CD4-positive, alpha-beta T cell treated with Interleukin-15 for 1 hour (primary cell): ENCODE results near the gene KCNB1.

Experiments used
- DNase-seq: peaks from one replicate; pipeline ENCODE4 v3.0.0-alpha.2; 2020

The KCNB1 gene

GRCh38 chr20:49405696-49406095, 76.8 kb downstream of the KCNB1 start:
- DNase-seq = no peak

DNA sequence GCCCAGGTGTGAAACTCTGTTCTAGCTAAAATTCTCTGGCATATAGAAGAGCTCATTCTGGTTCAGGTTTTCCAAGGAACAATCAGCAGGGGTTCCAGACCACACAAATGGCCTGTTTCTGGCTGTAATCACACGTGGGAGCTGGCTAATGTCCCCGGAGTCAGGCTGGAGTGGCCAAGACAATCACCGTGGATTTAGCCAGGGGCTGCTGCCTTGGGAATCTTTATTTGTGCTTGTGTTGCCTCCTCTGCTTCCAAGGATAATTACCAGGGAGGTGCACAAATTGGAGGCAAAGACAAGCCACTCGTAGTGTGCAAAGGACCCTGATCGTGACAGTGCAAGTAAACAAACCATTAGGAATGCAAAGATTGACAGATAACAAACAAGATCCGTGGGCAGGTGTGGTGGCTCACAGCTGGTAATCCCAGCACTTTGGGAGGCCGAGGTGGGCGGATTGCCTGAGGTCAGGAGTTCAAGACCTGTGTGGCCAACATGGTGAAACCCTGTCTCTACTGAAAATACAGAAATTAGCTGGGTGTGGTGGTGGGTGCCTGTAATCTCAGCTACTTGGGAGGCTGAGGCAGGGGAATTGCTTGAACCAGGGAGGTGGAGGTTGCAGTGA, 77.3 kb downstream of the KCNB1 start:
- no peak for DNase-seq

- no peak for DNase-seq
Measured at GRCh38 chr20:49404461-49404860, 78.0 kb downstream of the KCNB1 start.

- DNase-seq = no peak
Measured at GRCh38 chr20:49403911-49404310, 78.6 kb downstream of the KCNB1 start.

DNA sequence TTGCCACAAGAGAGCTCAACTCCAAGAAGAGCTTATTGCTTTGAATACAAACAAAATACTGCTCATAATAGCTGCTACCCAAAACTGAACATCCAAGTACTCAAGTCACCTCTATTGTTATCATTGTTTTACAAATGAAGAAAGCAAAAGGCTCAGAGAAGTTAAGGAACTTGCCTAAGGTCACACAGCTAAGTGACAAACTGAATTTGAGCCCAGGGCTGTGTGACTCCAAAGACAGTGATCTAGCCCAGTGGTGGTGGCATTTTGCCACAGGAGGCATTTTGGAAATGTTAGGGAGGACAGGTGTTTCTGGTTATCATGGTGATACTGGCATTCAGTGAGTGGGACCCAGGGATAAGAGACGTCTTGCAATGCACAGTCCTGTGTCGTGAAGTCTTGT, 79.5 kb downstream of the KCNB1 start:
- no peak for DNase-seq

- no peak for DNase-seq
Measured at GRCh38 chr20:49400904-49401303, 81.6 kb downstream of the KCNB1 start.

- DNase-seq = no peak
Measured at GRCh38 chr20:49400410-49400809, 82.1 kb downstream of the KCNB1 start.

DNA sequence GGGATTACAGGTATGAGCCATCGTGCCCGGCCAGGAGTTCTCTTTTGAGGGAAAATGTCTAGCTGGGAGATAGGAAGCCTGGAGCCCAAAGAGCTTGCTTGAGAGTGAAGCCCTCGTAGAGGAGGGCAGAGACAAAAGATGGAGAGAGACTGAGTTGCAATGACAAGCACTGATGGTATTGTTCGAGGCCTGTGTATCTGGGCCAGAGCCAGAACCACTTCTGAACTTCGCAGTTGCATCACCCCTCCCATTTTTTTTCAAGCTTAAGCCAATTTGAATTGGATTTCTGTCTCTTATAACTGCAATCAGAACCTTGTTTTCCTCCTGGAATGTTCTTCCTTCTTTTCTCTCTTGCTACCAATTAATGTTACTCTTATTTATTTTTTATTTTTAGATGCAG, 83.1 kb downstream of the KCNB1 start:
- DNase-seq = no peak

DNA sequence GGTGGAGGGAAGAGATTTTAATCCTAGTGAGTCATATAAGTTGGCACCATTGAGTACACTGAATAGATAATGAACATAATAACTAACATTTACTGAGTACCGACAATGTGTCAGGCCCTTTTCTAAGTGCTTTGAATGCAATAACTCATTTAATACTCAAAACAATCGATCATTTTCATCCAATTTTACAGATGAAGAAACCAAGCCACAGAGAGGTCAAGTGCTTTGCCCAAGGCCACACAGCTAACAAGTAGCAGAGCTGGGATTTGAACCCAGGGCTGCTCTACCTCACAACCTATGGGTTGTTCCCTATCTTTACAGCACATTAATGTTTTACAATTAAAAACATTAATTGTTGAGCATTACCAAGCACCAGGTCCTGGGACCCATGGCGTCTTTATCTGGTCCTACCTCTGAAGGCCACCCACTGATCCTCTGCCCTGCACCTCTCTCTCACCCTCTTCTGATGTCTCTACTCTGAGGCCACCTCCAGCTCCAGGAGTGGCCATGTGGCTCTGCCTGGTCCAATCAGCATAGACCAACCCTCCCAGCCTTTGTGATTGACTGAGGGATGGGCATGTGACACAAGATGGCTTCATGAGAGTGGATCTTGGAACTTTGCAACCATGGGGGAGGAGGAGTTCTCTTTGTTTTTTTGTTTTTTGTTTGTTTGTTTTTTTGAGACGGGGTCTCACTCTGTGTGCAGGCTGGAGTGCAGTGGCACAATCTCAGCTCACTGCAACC, 83.9 kb downstream of the KCNB1 start:
- DNase-seq = no peak

DNA sequence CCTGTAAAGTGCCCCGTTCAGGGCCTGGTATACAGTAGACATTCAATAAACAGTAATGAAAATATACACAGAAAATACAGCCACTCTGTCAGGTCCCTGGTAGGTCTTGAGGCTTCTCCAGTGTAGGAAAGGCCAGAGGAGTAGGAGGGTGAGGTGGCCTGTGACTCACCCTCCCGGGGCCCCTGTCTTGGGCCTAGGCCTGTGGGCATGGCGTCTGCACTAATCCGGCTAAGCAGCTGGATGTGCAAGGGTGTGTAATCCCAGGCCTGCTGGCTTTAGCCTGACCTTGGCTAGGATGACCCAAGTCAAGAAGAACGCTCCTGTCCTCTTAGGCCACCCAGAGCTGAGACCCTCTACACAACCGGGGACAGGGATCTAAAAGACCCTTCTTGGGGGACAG, 84.9 kb downstream of the KCNB1 start:
- no peak for DNase-seq

GRCh38 chr20:49396230-49396629, 86.2 kb downstream of the KCNB1 start:
- no peak for DNase-seq

DNA sequence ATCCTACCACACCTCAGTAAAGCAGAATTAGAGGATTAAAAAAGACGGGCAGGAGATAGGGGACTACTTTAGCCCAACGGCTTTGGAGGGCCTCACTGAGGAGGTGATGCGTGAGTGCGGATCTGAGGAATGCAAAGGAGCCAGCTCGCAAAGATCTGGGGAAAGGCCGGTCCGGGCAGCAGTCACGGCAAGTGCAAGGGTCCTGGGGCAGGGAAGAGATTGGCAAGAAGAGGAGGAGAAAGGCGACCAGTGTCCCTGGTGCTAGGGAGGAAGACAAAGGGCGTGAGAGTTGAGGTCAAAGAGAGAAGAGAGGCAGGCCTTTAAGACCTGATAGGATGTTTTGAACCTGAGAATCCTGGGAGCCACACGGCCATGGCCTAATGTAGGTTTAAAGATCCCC, 86.8 kb downstream of the KCNB1 start:
- no peak for DNase-seq

GRCh38 chr20:49395183-49395582, 87.3 kb downstream of the KCNB1 start:
- DNase-seq = no peak

- DNase-seq = no peak
Measured at GRCh38 chr20:49394757-49395156, 87.7 kb downstream of the KCNB1 start.

- no peak for DNase-seq
Measured at GRCh38 chr20:49394264-49394663, 88.2 kb downstream of the KCNB1 start.

- no peak for DNase-seq
Measured at GRCh38 chr20:49393803-49394202, 88.7 kb downstream of the KCNB1 start.

DNA sequence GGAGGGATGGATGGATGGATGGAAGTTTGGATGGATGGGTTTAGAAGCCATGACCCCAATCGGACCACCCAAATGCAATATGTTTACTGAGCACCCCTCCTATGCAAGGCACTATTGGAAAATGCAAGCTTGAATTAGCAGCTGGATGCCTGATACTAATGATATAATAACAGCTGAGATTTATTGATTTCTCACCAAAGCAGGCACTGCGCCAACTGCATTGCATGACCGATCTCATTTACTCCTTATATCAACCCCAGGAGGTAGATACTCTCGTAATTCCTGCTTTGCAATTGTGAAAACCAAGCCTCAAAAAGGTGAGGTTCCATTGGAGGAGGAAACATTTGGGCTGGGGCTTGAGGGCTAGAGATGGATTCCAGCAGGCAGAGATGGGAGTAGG, 89.7 kb downstream of the KCNB1 start:
- no peak for DNase-seq

- DNase-seq = no peak
Measured at GRCh38 chr20:49391404-49392245, 90.8 kb downstream of the KCNB1 start.

DNA sequence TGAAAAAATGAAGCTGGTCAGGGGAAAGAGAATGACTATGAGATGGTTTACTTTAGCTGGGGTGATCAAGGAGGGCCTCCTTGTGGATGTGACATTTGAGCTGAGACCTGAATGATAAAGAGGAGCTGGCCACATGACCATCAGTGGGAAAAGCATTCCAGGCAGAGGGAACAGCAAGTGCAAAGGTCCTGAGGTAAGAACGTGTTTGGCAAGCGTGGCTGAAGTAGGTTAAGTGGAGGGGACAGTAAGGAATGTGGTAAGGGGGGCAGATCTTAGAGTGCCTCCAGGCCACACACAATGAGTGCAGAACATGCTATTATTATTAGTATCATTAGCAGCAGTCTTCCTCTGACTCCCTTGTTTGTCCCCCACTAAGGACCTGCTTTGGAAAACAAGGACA, 92.6 kb downstream of the KCNB1 start:
- DNase-seq = no peak

DNA sequence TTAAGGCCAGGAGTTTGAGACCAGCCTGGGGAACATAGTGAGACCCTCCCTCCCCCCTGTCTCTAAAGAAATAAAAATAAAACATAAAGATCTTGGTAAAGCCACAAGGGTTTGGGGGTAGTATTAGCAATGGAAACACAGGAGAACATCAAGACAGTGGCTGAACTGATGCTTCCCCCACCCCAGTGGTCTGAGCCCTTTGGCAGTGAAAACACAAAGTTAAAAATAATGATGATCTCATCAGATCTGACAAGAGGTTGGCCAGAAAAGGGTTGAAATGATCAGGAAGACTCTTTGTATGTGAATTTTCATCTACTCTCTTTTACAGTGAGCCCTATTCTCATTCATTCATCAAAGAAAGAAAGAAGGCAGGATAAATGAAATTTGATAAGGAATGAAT, 93.7 kb downstream of the KCNB1 start:
- no peak for DNase-seq

- DNase-seq = no peak
Measured at GRCh38 chr20:49387581-49387939, 94.9 kb downstream of the KCNB1 start.

GRCh38 chr20:49386848-49387580, 95.5 kb downstream of the KCNB1 start:
- no peak for DNase-seq

- DNase-seq = no peak
Measured at GRCh38 chr20:49385465-49385864, 97.0 kb downstream of the KCNB1 start.
